IMR-90 (cell line): Measurements from ENCODE around the gene ZNF747. TPM values are rescaled to one million over a fixed set of nuclear protein-coding genes. Genes with fewer than 3 reads are reported as not detected.

ENCODE experiments used
- ATAC-seq: fragments of 200-7000 bp; cut with Tn5 transposase; 2 replicates; pipeline ENCODE4 v1.9.1; 2020; ENCODE audit warnings: low read depth, mild to moderate bottlenecking, moderate library complexity
- BruUV-seq: library from RNA; stranded (reverse); fragments of 400-500 nt; replicated peaks from 2 replicates; lab custom pipeline; 2021; lab: Mats Ljungman, UMichigan
- CTCF ChIA-PET: fragments of 300-600 bp; formaldehyde crosslinking; extraction: SDS; loops from one replicate; lab custom pipeline; 2021; ENCODE audit warnings: antibody characterized with exemption; lab: Yijun Ruan, JAX
- POLR2A ChIA-PET: fragments of 300-600 bp; sonication (Branson Sonifier 250); formaldehyde crosslinking; loops from one replicate; lab custom pipeline; 2022; ENCODE audit warnings: antibody characterized with exemption; ENCODE audit not compliant: unreplicated experiment; lab: Charles Lee
- DNase-seq: peaks from one replicate; pipeline ENCODE4 v3.0.0; 2013
- H2AFZ ChIP-seq: replicated peaks from 2 replicates; pipeline ENCODE3; 2013; ENCODE audit warnings: low read length, mild to moderate bottlenecking; ENCODE audit not compliant: poor library complexity
- H2AK5ac ChIP-seq: 2 replicates; pipeline ENCODE4 v1.6.1; 2013; ENCODE audit warnings: low read depth, low read length, inconsistent platforms
- H2AK9ac ChIP-seq: replicated peaks from 2 replicates; pipeline ENCODE3; 2013; ENCODE audit warnings: mild to moderate bottlenecking, low read depth, low read length, moderate library complexity; ENCODE audit not compliant: poor library complexity
- H2BK120ac ChIP-seq: 2 replicates; pipeline ENCODE4 v1.6.1; 2013; ENCODE audit warnings: low read depth, low read length, inconsistent platforms
- H2BK15ac ChIP-seq: 3 replicates; pipeline ENCODE4 v1.6.1; 2013; ENCODE audit warnings: low read depth, low read length, inconsistent platforms
- H2BK20ac ChIP-seq: 2 replicates; pipeline ENCODE4 v1.6.1; 2013; ENCODE audit warnings: low read depth, mild to moderate bottlenecking, inconsistent platforms, low read length, moderate library complexity
- H2BK5ac ChIP-seq: 2 replicates; pipeline ENCODE4 v1.6.1; 2013; ENCODE audit warnings: mild to moderate bottlenecking, low read depth, low read length, inconsistent platforms; ENCODE audit not compliant: poor library complexity, severe bottlenecking
- H3K14ac ChIP-seq: replicated peaks from 2 replicates; pipeline ENCODE4 v1.6.1; 2013; ENCODE audit warnings: low read depth, low read length, inconsistent platforms
- H3K18ac ChIP-seq: 2 replicates; pipeline ENCODE4 v1.6.1; 2013; ENCODE audit warnings: low read depth, low read length, control low read depth
- H3K23ac ChIP-seq: 2 replicates; pipeline ENCODE4 v1.6.1; 2013; ENCODE audit warnings: low read depth, low read length, inconsistent platforms
- H3K27ac ChIP-seq: 2 replicates; pipeline ENCODE4 v1.5.1; 2013; ENCODE audit warnings: mild to moderate bottlenecking, control low read depth, low read length; ENCODE audit not compliant: insufficient read depth
- H3K27me3 ChIP-seq: 2 replicates; pipeline ENCODE4 v1.6.1; 2013; ENCODE audit warnings: low read length; ENCODE audit not compliant: control insufficient read depth, insufficient read depth
- H3K36me3 ChIP-seq: 2 replicates; pipeline ENCODE4 v1.6.1; 2013; ENCODE audit warnings: low read length, mixed read lengths; ENCODE audit not compliant: control insufficient read depth, insufficient read depth
- H3K4ac ChIP-seq: 2 replicates; pipeline ENCODE4 v1.6.1; 2013; ENCODE audit warnings: low read depth, low read length, inconsistent platforms
- H3K4me1 ChIP-seq: 2 replicates; pipeline ENCODE4 v1.6.1; 2013; ENCODE audit warnings: low read length, mixed read lengths; ENCODE audit not compliant: control insufficient read depth, insufficient read depth
- H3K4me2 ChIP-seq: 2 replicates; pipeline ENCODE4 v1.6.1; 2013; ENCODE audit warnings: low read depth, mild to moderate bottlenecking, control low read depth, low read length, moderate library complexity
- H3K4me3 ChIP-seq: 2 replicates; pipeline ENCODE4 v1.5.1; 2013; ENCODE audit warnings: low read depth, mild to moderate bottlenecking, control low read depth, low read length, moderate library complexity; ENCODE audit not compliant: insufficient read depth
- H3K56ac ChIP-seq: 2 replicates; pipeline ENCODE4 v1.6.1; 2013; ENCODE audit warnings: low read length, inconsistent platforms; ENCODE audit not compliant: insufficient read depth; ENCODE audit errors: extremely low read depth
- H3K79me1 ChIP-seq, 2 experiments: 2 replicates each; pipeline ENCODE4 v1.6.1; 2013; ENCODE audit warnings: low read length in 2 of 2, inconsistent platforms in 1 of 2, low read depth in 1 of 2
- H3K9ac ChIP-seq: 2 replicates; pipeline ENCODE4 v1.6.1; 2013; ENCODE audit warnings: low read depth, low read length, control low read depth
- H3K9me1 ChIP-seq: 2 replicates; pipeline ENCODE4 v1.6.1; 2013; ENCODE audit warnings: low read length, inconsistent platforms; ENCODE audit not compliant: insufficient read depth
- H3K9me3 ChIP-seq: 2 replicates; pipeline ENCODE4 v1.6.1; 2013; ENCODE audit warnings: low read length; ENCODE audit not compliant: control insufficient read depth, insufficient read depth
- H4K20me1 ChIP-seq: 2 replicates; pipeline ENCODE4 v1.6.1; 2013; ENCODE audit warnings: low read length, inconsistent platforms; ENCODE audit not compliant: insufficient read depth
- H4K5ac ChIP-seq: 2 replicates; pipeline ENCODE4 v1.6.1; 2013; ENCODE audit warnings: mild to moderate bottlenecking, low read depth, low read length, control low read depth
- H4K8ac ChIP-seq, 2 experiments: 2 replicates each; pipeline ENCODE4 v1.6.1; 2013; ENCODE audit warnings: low read depth in 2 of 2, low read length in 2 of 2, control low read depth in 1 of 2, inconsistent platforms in 1 of 2
- H4K91ac ChIP-seq: 2 replicates; pipeline ENCODE4 v1.6.1; 2013; ENCODE audit warnings: low read depth, low read length, inconsistent platforms; ENCODE audit not compliant: insufficient read depth
- BHLHE40 ChIP-seq: fragments of 150-350 bp; IDR thresholded peaks from 2 replicates; pipeline ENCODE4 v1.6.1; 2016; ENCODE audit warnings: mild to moderate bottlenecking, low read depth, low read length
- CEBPB ChIP-seq: IDR thresholded peaks from 2 replicates; pipeline ENCODE4 v1.6.1; 2012; ENCODE audit warnings: low read depth, low read length, improper control_type of control experiment
- CHD1 ChIP-seq: IDR thresholded peaks from 2 replicates; pipeline ENCODE4 v1.6.1; 2012; ENCODE audit warnings: low read depth, low read length, improper control_type of control experiment
- FOS ChIP-seq: fragments of 150-350 bp; IDR thresholded peaks from 2 replicates; pipeline ENCODE4 v1.6.1; 2016; ENCODE audit warnings: low read depth, low read length
- MAFK ChIP-seq: IDR thresholded peaks from 2 replicates; pipeline ENCODE4 v1.6.1; 2012; ENCODE audit warnings: low read depth, low read length, improper control_type of control experiment
- MAZ ChIP-seq: IDR thresholded peaks from 2 replicates; pipeline ENCODE4 v1.6.1; 2012; ENCODE audit warnings: low read depth, mild to moderate bottlenecking, low read length, improper control_type of control experiment, moderate library complexity, borderline replicate concordance
- MXI1 ChIP-seq: IDR thresholded peaks from 2 replicates; pipeline ENCODE4 v1.6.1; 2012; ENCODE audit warnings: low read depth, mild to moderate bottlenecking, low read length, moderate library complexity, borderline replicate concordance
- NFE2L2 ChIP-seq: fragments of 150-350 bp; IDR thresholded peaks from 2 replicates; pipeline ENCODE4 v1.6.1; 2016; ENCODE audit warnings: low read depth, mild to moderate bottlenecking, low read length
- POLR2A ChIP-seq: IDR thresholded peaks from 2 replicates; pipeline ENCODE4 v1.6.1; 2012; ENCODE audit warnings: mild to moderate bottlenecking, low read depth, low read length
- RAD21 ChIP-seq: IDR thresholded peaks from 2 replicates; pipeline ENCODE4 v1.6.1; 2012; ENCODE audit warnings: low read length, improper control_type of control experiment
- RCOR1 ChIP-seq: IDR thresholded peaks from 2 replicates; pipeline ENCODE4 v1.6.1; 2012; ENCODE audit warnings: mild to moderate bottlenecking, low read length, improper control_type of control experiment; ENCODE audit not compliant: insufficient replicate concordance
- RFX5 ChIP-seq: IDR thresholded peaks from 2 replicates; pipeline ENCODE4 v1.8.0; 2012; ENCODE audit warnings: low read depth, mild to moderate bottlenecking, low read length, moderate library complexity
- SMC3 ChIP-seq: fragments of 150-350 bp; IDR thresholded peaks from 2 replicates; pipeline ENCODE4 v1.6.1; 2016; ENCODE audit warnings: low read depth, mild to moderate bottlenecking, antibody characterized with exemption, low read length, moderate library complexity
- WGBS, 2 experiments: methylation state at CpG; one replicate each; pipeline versions ENCODE4 v1.1.5 to v1.1.7; 2013; ENCODE audit warnings: missing lambda C conversion rate in 2 of 2; ENCODE audit not compliant: insufficient read length in 1 of 2; ENCODE audit errors: extremely low coverage in 2 of 2; 5-methylcytosine and 5-hydroxymethylcytosine counted together
- dilution Hi-C: fragments of 300-500 bp; cut with HindIII; formaldehyde crosslinking; loops from one replicate; pipeline ENCODE4 v1.14.3; 2018; ENCODE audit warnings: low sequenced_read_pairs; ENCODE audit not compliant: unreplicated experiment
- in situ Hi-C: fragments of 300-500 bp; cut with MboI; formaldehyde crosslinking; loops from 3 replicates; pipeline ENCODE4 v1.14.3; 2019; ENCODE audit warnings: low sequenced_read_pairs, inconsistent platforms, mixed read lengths
- intact Hi-C: fragments of 100-400 bp; cut with micrococcal nuclease; formaldehyde crosslinking; loops from 2 replicates; pipeline ENCODE4 v1.10.0; 2022
- polyA plus RNA-seq, 3 experiments: library from polyadenylated mRNA; depleted of rRNA; stranded (reverse); fragments of >200 nt; gene quantifications; 2 replicates each; pipeline ENCODE4 v1.2.3, GENCODE V29; 2012; ENCODE audit warnings: low replicate concordance in 1 of 3
- total RNA-seq: library from RNA; depleted of rRNA; stranded (reverse); fragments of >200 nt; gene quantifications from 2 replicates; pipeline ENCODE4 v1.2.3, GENCODE V29; 2012
- TF ChIP-seq, protein P1 (sequence below): fragments of 150-350 bp; IDR thresholded peaks from 2 replicates; pipeline ENCODE4 v1.6.1; 2017; ENCODE audit warnings: mild to moderate bottlenecking, antibody characterized with exemption, low read length, low read depth
- TF ChIP-seq, protein P2 (sequence below): fragments of 150-350 bp; IDR thresholded peaks from 2 replicates; pipeline ENCODE4 v1.6.1; 2016; ENCODE audit warnings: low read depth, mild to moderate bottlenecking, low read length, moderate library complexity, borderline replicate concordance
- TF ChIP-seq, protein P3 (sequence below): conservative IDR thresholded peaks from 2 replicates; pipeline ENCODE4 v1.5.1; 2012; ENCODE audit warnings: mild to moderate bottlenecking, low read depth, low read length, improper control_type of control experiment

ZNF747 gene
- total and polyA plus RNA-seq, 2 of the 4 experiments (the other 2 are of a cell fraction): 2.0 to 2.9 TPM

DNA sequence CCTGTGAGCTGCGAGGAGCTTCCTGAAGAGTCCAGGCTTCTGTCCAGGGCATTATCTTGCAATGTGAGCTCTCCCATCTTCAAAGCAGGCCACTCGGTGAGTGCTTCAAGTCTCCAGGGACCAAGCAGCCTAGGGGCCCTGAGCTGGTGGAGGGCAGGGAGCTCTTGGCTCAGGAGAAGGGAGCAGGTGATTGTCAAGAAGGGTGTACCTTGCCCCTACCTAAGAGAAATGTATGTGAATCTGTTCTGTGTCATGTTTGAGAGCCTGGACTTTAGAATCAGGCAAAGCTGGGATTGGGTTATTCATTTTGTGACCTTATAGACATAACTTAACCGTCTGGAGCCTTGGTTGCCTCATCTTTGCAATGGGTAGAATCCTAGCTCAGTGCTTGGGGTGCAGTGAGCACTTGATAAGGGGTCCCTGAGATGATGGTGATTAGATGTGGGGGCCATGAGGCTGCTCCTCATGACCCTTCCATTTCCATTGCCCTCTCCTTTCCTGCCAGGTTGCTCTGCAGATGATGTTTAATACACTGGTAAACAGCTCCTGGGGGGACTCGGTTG is 24.2 kb downstream of the ZNF747 start:
- no peak overlapping the region for H2BK15ac ChIP-seq
- ChIA-PET CTCF (no interaction called here), POLR2A (no interaction called here)
- H3K4me1 ChIP-seq: no peaks in the 10 kb centered on the region
- H3K56ac ChIP-seq: no peak overlapping the region
- no peak overlapping the region for H3K4me3 ChIP-seq
- in situ Hi-C loops (no loop called here), dilution Hi-C loops (no loop called here), intact Hi-C loops (no loop called here)
- H2AK5ac ChIP-seq: no peak overlapping the region
- no peak for TF ChIP-seq FOS
- no peak for TF ChIP-seq RAD21
- no peak for TF ChIP-seq CEBPB
- TF ChIP-seq, protein P1, sequence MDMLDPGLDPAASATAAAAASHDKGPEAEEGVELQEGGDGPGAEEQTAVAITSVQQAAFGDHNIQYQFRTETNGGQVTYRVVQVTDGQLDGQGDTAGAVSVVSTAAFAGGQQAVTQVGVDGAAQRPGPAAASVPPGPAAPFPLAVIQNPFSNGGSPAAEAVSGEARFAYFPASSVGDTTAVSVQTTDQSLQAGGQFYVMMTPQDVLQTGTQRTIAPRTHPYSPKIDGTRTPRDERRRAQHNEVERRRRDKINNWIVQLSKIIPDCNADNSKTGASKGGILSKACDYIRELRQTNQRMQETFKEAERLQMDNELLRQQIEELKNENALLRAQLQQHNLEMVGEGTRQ: no peak
- no peak for TF ChIP-seq POLR2A
- TF ChIP-seq CHD1: no peak
- TF ChIP-seq BHLHE40: no peak
- TF ChIP-seq, protein P2, sequence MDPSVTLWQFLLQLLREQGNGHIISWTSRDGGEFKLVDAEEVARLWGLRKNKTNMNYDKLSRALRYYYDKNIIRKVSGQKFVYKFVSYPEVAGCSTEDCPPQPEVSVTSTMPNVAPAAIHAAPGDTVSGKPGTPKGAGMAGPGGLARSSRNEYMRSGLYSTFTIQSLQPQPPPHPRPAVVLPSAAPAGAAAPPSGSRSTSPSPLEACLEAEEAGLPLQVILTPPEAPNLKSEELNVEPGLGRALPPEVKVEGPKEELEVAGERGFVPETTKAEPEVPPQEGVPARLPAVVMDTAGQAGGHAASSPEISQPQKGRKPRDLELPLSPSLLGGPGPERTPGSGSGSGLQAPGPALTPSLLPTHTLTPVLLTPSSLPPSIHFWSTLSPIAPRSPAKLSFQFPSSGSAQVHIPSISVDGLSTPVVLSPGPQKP: no peak
- no peak for TF ChIP-seq NFE2L2
- no peak for TF ChIP-seq RCOR1
- TF ChIP-seq, protein P3, sequence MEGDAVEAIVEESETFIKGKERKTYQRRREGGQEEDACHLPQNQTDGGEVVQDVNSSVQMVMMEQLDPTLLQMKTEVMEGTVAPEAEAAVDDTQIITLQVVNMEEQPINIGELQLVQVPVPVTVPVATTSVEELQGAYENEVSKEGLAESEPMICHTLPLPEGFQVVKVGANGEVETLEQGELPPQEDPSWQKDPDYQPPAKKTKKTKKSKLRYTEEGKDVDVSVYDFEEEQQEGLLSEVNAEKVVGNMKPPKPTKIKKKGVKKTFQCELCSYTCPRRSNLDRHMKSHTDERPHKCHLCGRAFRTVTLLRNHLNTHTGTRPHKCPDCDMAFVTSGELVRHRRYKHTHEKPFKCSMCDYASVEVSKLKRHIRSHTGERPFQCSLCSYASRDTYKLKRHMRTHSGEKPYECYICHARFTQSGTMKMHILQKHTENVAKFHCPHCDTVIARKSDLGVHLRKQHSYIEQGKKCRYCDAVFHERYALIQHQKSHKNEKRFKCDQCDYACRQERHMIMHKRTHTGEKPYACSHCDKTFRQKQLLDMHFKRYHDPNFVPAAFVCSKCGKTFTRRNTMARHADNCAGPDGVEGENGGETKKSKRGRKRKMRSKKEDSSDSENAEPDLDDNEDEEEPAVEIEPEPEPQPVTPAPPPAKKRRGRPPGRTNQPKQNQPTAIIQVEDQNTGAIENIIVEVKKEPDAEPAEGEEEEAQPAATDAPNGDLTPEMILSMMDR: no peak
- TF ChIP-seq SMC3: no peak
- TF ChIP-seq MAZ: no peak
- no peak for TF ChIP-seq MXI1
- TF ChIP-seq RFX5: no peak
- no peak for TF ChIP-seq MAFK
- no peak overlapping the region for H2BK5ac ChIP-seq
- no peak overlapping the region for H2AFZ ChIP-seq
- H4K91ac ChIP-seq: no peak overlapping the region
- no peak overlapping the region for H3K23ac ChIP-seq
- no peak overlapping the region for H2AK9ac ChIP-seq
- no peak overlapping the region for H3K14ac ChIP-seq
- H4K20me1 ChIP-seq: no peaks in the 10 kb centered on the region
- H3K36me3 ChIP-seq: no peaks in the 10 kb centered on the region
- H3K9ac ChIP-seq: no peak overlapping the region
- no peaks in the 10 kb centered on the region for H3K9me1 ChIP-seq
- 30% methylated on average over 2 of the region's 4 CpGs; no CpG with 5 or more reads in 1 of the 2 experiments for WGBS, 2 experiments
- H3K79me1 ChIP-seq: no peaks in the 10 kb centered on the region
- BruUV-seq: no TSS peak
- H3K9me3 ChIP-seq: no peaks in the 10 kb centered on the region
- H2BK120ac ChIP-seq: no peak overlapping the region
- H3K27me3 ChIP-seq: peaks cover 29% of the 10 kb centered on the region
- DNase-seq: no peak
- no peak for ATAC-seq
- no peak overlapping the region for H4K8ac ChIP-seq
- no peak overlapping the region for H3K4ac ChIP-seq
- no peak overlapping the region for H3K18ac ChIP-seq
- no peak overlapping the region for H4K5ac ChIP-seq
- H3K4me2 ChIP-seq: no peak overlapping the region
- no peak overlapping the region for H2BK20ac ChIP-seq
- no peak overlapping the region for H3K27ac ChIP-seq
